ENCODE results near the gene CDK6. TPM values are rescaled to one million over a fixed set of nuclear protein-coding genes. Genes with fewer than 3 reads are reported as not detected.

Gene CDK6
- total RNA-seq, 3 donors from 2014 or later (not counting 1 experiment from before 2014, with no cell fraction given): 41.1 to 46.3 (median 45.1) TPM

DNA sequence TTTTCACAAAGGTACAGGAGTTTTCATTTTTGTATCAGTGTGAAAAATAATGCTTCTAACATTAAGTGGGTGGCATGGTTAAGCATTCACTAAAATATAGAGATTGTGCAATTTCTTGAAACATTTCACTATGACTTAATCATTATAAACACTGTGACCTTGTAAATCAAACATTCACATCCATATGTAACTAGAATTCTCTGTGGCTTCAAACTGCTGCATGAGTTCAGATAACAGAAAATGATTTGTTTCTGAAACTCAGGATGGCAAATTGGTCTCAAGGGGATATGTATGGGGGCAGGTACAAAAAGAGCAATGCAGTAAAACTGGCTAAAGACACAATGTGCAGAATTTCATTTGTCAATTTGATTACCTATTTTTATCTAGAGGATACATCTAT lies 250.0 kb downstream of the CDK6 start:
- intact Hi-C loops (cut with micrococcal nuclease): no loop called here
- Mint-ChIP-seq H3K9me3 (no peaks in the 10 kb centered on the region), H3K36me3 (no peaks in the 10 kb centered on the region), H3K4me3 (peak overlapping the region; percentile 1), H3K27me3 (ENCODE audit: low read depth in 2 of 2) (peaks cover 0 to under 1% of the 10 kb centered on the region in 2 donors), H3K4me1 (peaks cover 56 to 59% of the 10 kb centered on the region in 2 donors), H3K27ac (peak overlapping the region; percentile 51 to 64)
- TF ChIP-seq, protein P1, sequence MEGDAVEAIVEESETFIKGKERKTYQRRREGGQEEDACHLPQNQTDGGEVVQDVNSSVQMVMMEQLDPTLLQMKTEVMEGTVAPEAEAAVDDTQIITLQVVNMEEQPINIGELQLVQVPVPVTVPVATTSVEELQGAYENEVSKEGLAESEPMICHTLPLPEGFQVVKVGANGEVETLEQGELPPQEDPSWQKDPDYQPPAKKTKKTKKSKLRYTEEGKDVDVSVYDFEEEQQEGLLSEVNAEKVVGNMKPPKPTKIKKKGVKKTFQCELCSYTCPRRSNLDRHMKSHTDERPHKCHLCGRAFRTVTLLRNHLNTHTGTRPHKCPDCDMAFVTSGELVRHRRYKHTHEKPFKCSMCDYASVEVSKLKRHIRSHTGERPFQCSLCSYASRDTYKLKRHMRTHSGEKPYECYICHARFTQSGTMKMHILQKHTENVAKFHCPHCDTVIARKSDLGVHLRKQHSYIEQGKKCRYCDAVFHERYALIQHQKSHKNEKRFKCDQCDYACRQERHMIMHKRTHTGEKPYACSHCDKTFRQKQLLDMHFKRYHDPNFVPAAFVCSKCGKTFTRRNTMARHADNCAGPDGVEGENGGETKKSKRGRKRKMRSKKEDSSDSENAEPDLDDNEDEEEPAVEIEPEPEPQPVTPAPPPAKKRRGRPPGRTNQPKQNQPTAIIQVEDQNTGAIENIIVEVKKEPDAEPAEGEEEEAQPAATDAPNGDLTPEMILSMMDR (IDR thresholded peaks at IDR 0.05): no peak
- Histone ChIP-seq H3K27ac (ENCODE audit: low read length) (no peak overlapping the region), H3K27me3 (ENCODE audit: control insufficient read depth, insufficient read depth, low read length) (no peaks in the 10 kb centered on the region), H3K9me3 (ENCODE audit: control insufficient read depth, insufficient read depth, low read length) (no peaks in the 10 kb centered on the region), H3K36me3 (ENCODE audit: control insufficient read depth, insufficient read depth, low read length) (peaks cover under 1% of the 10 kb centered on the region), H3K4me3 (ENCODE audit: low read length) (no peak overlapping the region), H3K4me1 (ENCODE audit: control insufficient read depth, insufficient read depth, low read length) (peaks cover 31% of the 10 kb centered on the region)
- ATAC-seq (no peak), DNase-seq (no peak)

DNA sequence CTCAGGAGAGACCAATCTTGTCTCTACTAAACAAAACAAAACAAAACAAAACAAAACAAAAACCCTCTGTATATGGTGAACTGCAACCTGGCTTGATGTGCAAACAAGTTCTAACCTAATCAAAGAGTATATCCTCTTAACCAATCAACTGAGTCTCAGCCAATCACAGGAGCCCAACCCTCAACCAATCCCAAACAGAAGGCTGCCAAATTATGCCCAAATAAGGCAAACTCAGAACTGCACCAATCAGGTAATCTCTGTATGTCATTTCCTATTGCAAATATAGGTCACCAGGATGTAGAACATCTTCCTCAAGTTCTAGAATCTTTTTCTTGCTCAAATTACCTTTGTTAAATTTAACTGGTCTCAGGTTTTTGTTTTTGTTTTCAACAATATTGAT lies 251.4 kb downstream of the CDK6 start:
- H3K9me3 Mint-ChIP-seq: no peaks in the 10 kb centered on the region
- peaks cover 67 to 69% of the 10 kb centered on the region in 2 donors for H3K4me1 Mint-ChIP-seq
- peak overlapping the region; percentile 75 to 79 for H3K27ac Mint-ChIP-seq
- H3K4me3 Mint-ChIP-seq: no peak overlapping the region
- peak in 2 of 3 donors; percentile 8 for ATAC-seq
- Histone ChIP-seq H3K36me3 (ENCODE audit: control insufficient read depth, insufficient read depth, low read length) (peaks cover 6% of the 10 kb centered on the region), H3K27ac (ENCODE audit: low read length) (no peak overlapping the region), H3K4me3 (ENCODE audit: low read length) (no peak overlapping the region), H3K4me1 (ENCODE audit: control insufficient read depth, insufficient read depth, low read length) (peaks cover 24% of the 10 kb centered on the region), H3K27me3 (ENCODE audit: control insufficient read depth, insufficient read depth, low read length) (no peaks in the 10 kb centered on the region), H3K9me3 (ENCODE audit: control insufficient read depth, insufficient read depth, low read length) (no peaks in the 10 kb centered on the region)
- peak in 1 of 2 donors; percentile 43 for DNase-seq
- H3K36me3 Mint-ChIP-seq: peaks cover 6% of the 10 kb centered on the region
- intact Hi-C loops (cut with micrococcal nuclease): no loop called here
- TF ChIP-seq, protein P1 (IDR thresholded peaks at IDR 0.05): no peak
- H3K27me3 Mint-ChIP-seq (ENCODE audit: low read depth in 2 of 2): no peaks in the 10 kb centered on the region

- no peak for DNase-seq
- H3K36me3 ChIP-seq (ENCODE audit: control insufficient read depth, insufficient read depth, low read length): peaks cover 21% of the 10 kb centered on the region
- H3K4me3 ChIP-seq (ENCODE audit: low read length): no peak overlapping the region
- peaks cover 6% of the 10 kb centered on the region for H3K36me3 Mint-ChIP-seq
- no peaks in the 10 kb centered on the region for H3K9me3 ChIP-seq (ENCODE audit: control insufficient read depth, insufficient read depth, low read length)
- intact Hi-C loops (cut with micrococcal nuclease): no loop called here
- no peaks in the 10 kb centered on the region for H3K27me3 ChIP-seq (ENCODE audit: control insufficient read depth, insufficient read depth, low read length)
- TF ChIP-seq, protein P1 (IDR thresholded peaks at IDR 0.05): no peak
- peaks cover 10% of the 10 kb centered on the region for H3K4me1 ChIP-seq (ENCODE audit: control insufficient read depth, insufficient read depth, low read length)
- H3K4me3 Mint-ChIP-seq: no peak overlapping the region
- WGBS (ENCODE audit: insufficient coverage): no CpG with 5 or more reads among the region's 1 CpG
- H3K9me3 Mint-ChIP-seq: no peaks in the 10 kb centered on the region
- H3K27me3 Mint-ChIP-seq (ENCODE audit: low read depth in 2 of 2): no peaks in the 10 kb centered on the region
- ATAC-seq: no peak
- no peak overlapping the region for H3K27ac ChIP-seq (ENCODE audit: low read length)
- peak overlapping the region in 1 of 2 donors; percentile 12 for H3K27ac Mint-ChIP-seq
- H3K4me1 Mint-ChIP-seq: peaks cover 50 to 53% of the 10 kb centered on the region in 2 donors
These were observed 253.4 kb downstream of the CDK6 start for GRCh38 chr7:92582948-92583347.

- ATAC-seq (no peak), DNase-seq (no peak)
- Mint-ChIP-seq H3K36me3 (peaks cover 20% of the 10 kb centered on the region), H3K27me3 (ENCODE audit: low read depth in 2 of 2) (no peaks in the 10 kb centered on the region), H3K27ac (peak overlapping the region in 1 of 2 donors; percentile 14), H3K9me3 (no peaks in the 10 kb centered on the region), H3K4me3 (no peak overlapping the region), H3K4me1 (peaks cover 15 to 20% of the 10 kb centered on the region in 2 donors)
- TF ChIP-seq, protein P1 (IDR thresholded peaks at IDR 0.05): no peak
- Histone ChIP-seq H3K27ac (ENCODE audit: low read length) (no peak overlapping the region), H3K4me3 (ENCODE audit: low read length) (no peak overlapping the region), H3K27me3 (ENCODE audit: control insufficient read depth, insufficient read depth, low read length) (no peaks in the 10 kb centered on the region), H3K36me3 (ENCODE audit: control insufficient read depth, insufficient read depth, low read length) (peaks cover 75% of the 10 kb centered on the region), H3K9me3 (ENCODE audit: control insufficient read depth, insufficient read depth, low read length) (no peaks in the 10 kb centered on the region), H3K4me1 (ENCODE audit: control insufficient read depth, insufficient read depth, low read length) (no peaks in the 10 kb centered on the region)
- intact Hi-C loops (cut with micrococcal nuclease): no loop called here
- 100% methylated on average over 3 of the region's 3 CpGs for WGBS (ENCODE audit: insufficient coverage)
These were observed 260.1 kb downstream of the CDK6 start for GRCh38 chr7:92576296-92576695.
